Psoas muscle (tissue), 8 donors: ENCODE data around the gene EXOC1L. TPM values are rescaled to one million over a fixed set of nuclear protein-coding genes. Genes with fewer than 3 reads are reported as not detected.

Experiments
- ATAC-seq, 4 donors: fragments of 200-7000 bp; cut with Tn5 transposase; one replicate each; pipeline ENCODE4 v1.9.1; 2020; ENCODE audit warnings: moderate library complexity in 3 of 4, mild to moderate bottlenecking in 2 of 4
- DNase-seq, 2 donors: peaks; one replicate each; pipeline ENCODE4 v3.0.0-alpha.2; 2020
- H3K27ac ChIP-seq: fragments of 200-600 bp; one replicate; pipeline ENCODE4 v1.8.0; 2022
- H3K27me3 ChIP-seq, 3 donors: fragments of 200-600 bp in 1 of 3; one replicate each; pipeline versions ENCODE4 v1.6.1 to v1.8.0; 2013 to 2022; ENCODE audit warnings: low read length in 2 of 3, mild to moderate bottlenecking in 2 of 3, moderate library complexity in 1 of 3; ENCODE audit not compliant: insufficient read depth in 3 of 3
- H3K36me3 ChIP-seq, 2 donors: fragments of 200-600 bp in 1 of 2; one replicate each; pipeline versions ENCODE4 v1.6.1 to v1.8.0; 2013 to 2022; ENCODE audit warnings: low read depth in 1 of 2, mild to moderate bottlenecking in 1 of 2, moderate library complexity in 1 of 2; ENCODE audit not compliant: insufficient read depth in 1 of 2
- H3K4me1 ChIP-seq: fragments of 200-600 bp; one replicate; pipeline ENCODE4 v1.8.0; 2022
- H3K4me3 ChIP-seq: fragments of 200-600 bp; one replicate; pipeline ENCODE4 v1.8.0; 2022; ENCODE audit warnings: mild to moderate bottlenecking
- H3K9me3 ChIP-seq: fragments of 200-600 bp; one replicate; pipeline ENCODE4 v1.8.0; 2022
- CTCF ChIP-seq: fragments of 200-600 bp; IDR thresholded peaks from one replicate; pipeline ENCODE4 v1.8.0; 2022; ENCODE audit warnings: antibody characterized with exemption
- WGBS, 3 donors: extraction: QIAGEN DNeasy Blood & Tissue Kit; methylation state at CpG; one replicate each; pipeline versions ENCODE4 v1.1.6 to v1.1.7; 2013; 5-methylcytosine and 5-hydroxymethylcytosine counted together
- intact Hi-C, 2 donors: fragments of 100-400 bp; cut with DNase I; formaldehyde crosslinking; loops; one replicate each; pipeline versions ENCODE4 v1.11.0 to v1.14.2; 2022
- polyA plus RNA-seq, 3 donors: library from polyadenylated mRNA; stranded (reverse); fragments of 200-250 nt; gene quantifications; one replicate each; pipeline ENCODE4 v1.2.3, GENCODE V29; 2013
- total RNA-seq, 4 donors: library from RNA; stranded (reverse); fragmentation: NEBNext Ultra II Directional in 2 of 4; extraction: Animal tissue kit (Norgen Biotek cat#: 25700) in 2 of 4; gene quantifications; one replicate each; pipeline versions ENCODE4 v1.2.1 to v1.2.4, GENCODE V29; 2021 to 2023
- donor health status: healthy with polysubstance abuse.
- donor health status: DM: no; HTN: no; CAD: no; lungs with moderate emphysema.
- donor health status: Bipolar disorder and iron deficiency.
- donor health status: healthy.
- donor health status: DM: yes; HTN: yes; CAD: no.
- donor health status: DM: no; HTN: no; CAD: no.
- donor health status: DM: no; HTN: no; CAD: no.
- donor health status: DM: yes; HTN: yes; CAD: no.

EXOC1L gene
- total and polyA plus RNA-seq, 7 donors = not detected

- ATAC-seq (no peak), DNase-seq (no peak)
- Histone ChIP-seq H3K9me3 (no peaks in the 10 kb centered on the region), H3K4me3 (no peak overlapping the region), H3K27me3 (peaks cover 0 to 8% (median 0%) of the 10 kb centered on the region in 3 donors), H3K4me1 (no peaks in the 10 kb centered on the region), H3K36me3 (no peaks in the 10 kb centered on the region), H3K27ac (no peak overlapping the region)
- no peak for TF ChIP-seq CTCF
- intact Hi-C loops = no loop called here
- WGBS, 3 donors = 5 to 39% (median 24%) methylated on average over 1 of the region's 1 CpG
These were observed 18.1 kb upstream of the EXOC1L start for GRCh38 chr4:55801498-55801897.

GRCh38 chr4:55807556-55807955 is 12.0 kb upstream of the EXOC1L start:
- H3K27me3 ChIP-seq = no peaks in the 10 kb centered on the region
- H3K4me1 ChIP-seq = no peaks in the 10 kb centered on the region
- H3K27ac ChIP-seq = no peak overlapping the region
- H3K4me3 ChIP-seq = no peak overlapping the region
- DNase-seq = no peak
- intact Hi-C loops = no loop called here
- ATAC-seq = no peak
- no peak for TF ChIP-seq CTCF
- no peaks in the 10 kb centered on the region for H3K36me3 ChIP-seq
- no peaks in the 10 kb centered on the region for H3K9me3 ChIP-seq

GRCh38 chr4:55808186-55808585 is 11.4 kb upstream of the EXOC1L start:
- H3K36me3 ChIP-seq = no peaks in the 10 kb centered on the region
- ATAC-seq (no peak), DNase-seq (no peak)
- no peaks in the 10 kb centered on the region for H3K27me3 ChIP-seq
- H3K9me3 ChIP-seq = no peaks in the 10 kb centered on the region
- H3K4me1 ChIP-seq = no peaks in the 10 kb centered on the region
- WGBS, 3 donors = 50 to 60% (median 51%) methylated on average over 2 of the region's 2 CpGs
- intact Hi-C loops = no loop called here
- no peak overlapping the region for H3K27ac ChIP-seq
- TF ChIP-seq CTCF = no peak
- no peak overlapping the region for H3K4me3 ChIP-seq

- H3K9me3 ChIP-seq = no peaks in the 10 kb centered on the region
- no peaks in the 10 kb centered on the region for H3K4me1 ChIP-seq
- H3K36me3 ChIP-seq = no peaks in the 10 kb centered on the region
- DNase-seq (no peak), ATAC-seq (no peak)
- no peak for TF ChIP-seq CTCF
- 37 to 47% (median 40%) methylated on average over 5 of the region's 5 CpGs for WGBS, 3 donors
- intact Hi-C loops = no loop called here
- H3K27ac ChIP-seq = no peak overlapping the region
- H3K27me3 ChIP-seq = no peaks in the 10 kb centered on the region
- H3K4me3 ChIP-seq = no peak overlapping the region
These were observed 11.0 kb upstream of the EXOC1L start for GRCh38 chr4:55808632-55809031.

- DNase-seq (no peak), ATAC-seq (no peak)
- WGBS, 3 donors = 89 to 94% (median 91%) methylated on average over 3 of the region's 3 CpGs
- Histone ChIP-seq H3K4me3 (no peak overlapping the region), H3K27ac (no peak overlapping the region), H3K9me3 (no peaks in the 10 kb centered on the region), H3K27me3 (peaks cover 0 to 2% (median 0%) of the 10 kb centered on the region in 3 donors), H3K4me1 (no peaks in the 10 kb centered on the region), H3K36me3 (no peaks in the 10 kb centered on the region)
- intact Hi-C loops = no loop called here
- no peak for TF ChIP-seq CTCF
These were observed 1.9 kb upstream of the EXOC1L start for GRCh38 chr4:55817691-55818090.
